K562 (cell line): ENCODE data around the gene EXOSC2. TPM values are rescaled to one million over a fixed set of nuclear protein-coding genes. Genes with fewer than 3 reads are reported as not detected.

Source experiments
- ARHGAP35 ChIP-seq: fragments of 450-650 bp; IDR thresholded peaks from 2 replicates; pipeline ENCODE4 v1.6.1; 2018; ENCODE audit not compliant: partially characterized antibody
- BCOR ChIP-seq: fragments of 450-650 bp; IDR thresholded peaks from 2 replicates; pipeline ENCODE4 v1.6.1; 2016
- DPF2 ChIP-seq: fragments of 450-650 bp; IDR thresholded peaks from 2 replicates; pipeline ENCODE4 v1.6.1; 2016
- FOXP1 ChIP-seq: sonication (generic); formaldehyde crosslinking; IDR thresholded peaks from 2 replicates; pipeline ENCODE4 v1.8.0; 2022; ENCODE audit warnings: mild to moderate bottlenecking, missing genetic modification reagents
- GTF2E2 ChIP-seq: fragments of 200-800 bp; sonication (Bioruptor generic); IDR thresholded peaks from 2 replicates; pipeline ENCODE4 v1.6.1; 2016; ENCODE audit warnings: missing genetic modification characterization, missing compliant biosample characterization
- HDAC3 ChIP-seq: fragments of 450-650 bp; IDR thresholded peaks from 2 replicates; pipeline ENCODE4 v1.6.1; 2018; ENCODE audit warnings: borderline replicate concordance, mild to moderate bottlenecking, moderate library complexity; ENCODE audit not compliant: partially characterized antibody
- MAFG ChIP-seq: fragments of 450-650 bp; conservative IDR thresholded peaks from 2 replicates; pipeline ENCODE4 v1.6.1; 2016; ENCODE audit warnings: missing genetic modification characterization, missing compliant biosample characterization
- MTA3 ChIP-seq: fragments of 450-650 bp; formaldehyde crosslinking; IDR thresholded peaks from 2 replicates; pipeline ENCODE4 v1.6.1; 2017; ENCODE audit warnings: mild to moderate bottlenecking, borderline replicate concordance
- NFRKB ChIP-seq: fragments of 450-650 bp; IDR thresholded peaks from 2 replicates; pipeline ENCODE4 v1.6.1; 2016; ENCODE audit warnings: low read depth
- PHF21A ChIP-seq: fragments of 450-650 bp; IDR thresholded peaks from 2 replicates; pipeline ENCODE4 v1.6.1; 2017; ENCODE audit warnings: low read depth, borderline replicate concordance
- PML ChIP-seq: IDR thresholded peaks from 2 replicates; pipeline ENCODE4 v1.6.1; 2012; ENCODE audit warnings: low read length, inconsistent platforms
- RBFOX2 ChIP-seq: fragments of 200-400 bp; formaldehyde crosslinking; IDR thresholded peaks from 2 replicates; pipeline ENCODE4 v1.6.1; 2017; ENCODE audit warnings: low read depth, mild to moderate bottlenecking, low read length, moderate library complexity
- RCOR1 ChIP-seq, 2 experiments: IDR thresholded peaks; 2 replicates each; pipeline ENCODE4 v1.6.1; 2012; ENCODE audit warnings: low read depth in 2 of 2, low read length in 2 of 2, borderline replicate concordance in 1 of 2, improper control_type of control experiment in 1 of 2
- SMAD4 ChIP-seq: fragments of 250-450 bp; sonication (Bioruptor Pico); conservative IDR thresholded peaks from 2 replicates; pipeline ENCODE4 v1.8.0; 2021; ENCODE audit warnings: inconsistent platforms, mild to moderate bottlenecking, moderate library complexity
- SP1 ChIP-seq: sonication (generic); formaldehyde crosslinking; IDR thresholded peaks from 2 replicates; pipeline ENCODE4 v1.8.1; 2022; ENCODE audit warnings: mild to moderate bottlenecking, missing genetic modification reagents
- STAT5B ChIP-seq: fragments of 250-450 bp; sonication (Bioruptor Pico); IDR thresholded peaks from 2 replicates; pipeline ENCODE4 v1.8.0; 2021; ENCODE audit warnings: mild to moderate bottlenecking, inconsistent platforms
- ZNF311 ChIP-seq: fragments of 250-450 bp; sonication (Bioruptor Pico); IDR thresholded peaks from 2 replicates; pipeline ENCODE4 v1.4.0; 2020; ENCODE audit warnings: mild to moderate bottlenecking, moderate library complexity
- ZNF592 ChIP-seq: fragments of 450-650 bp; IDR thresholded peaks from 2 replicates; pipeline ENCODE4 v1.6.1; 2017; ENCODE audit warnings: antibody characterized with exemption, mild to moderate bottlenecking
- ZNF830 ChIP-seq: fragments of 250-450 bp; sonication (Bioruptor Pico); IDR thresholded peaks from 2 replicates; pipeline ENCODE4 v1.5.0; 2021; ENCODE audit warnings: mild to moderate bottlenecking
- polyA plus RNA-seq, 8 experiments: library from polyadenylated mRNA; depleted of rRNA in 4 of 8; stranded (reverse) in 5 of 8; unstranded in 3 of 8; fragments of >200 nt; fragmentation: Nextera tagmentation in 2 of 8; fragmentation: Illumina TruSeq in 1 of 8; extraction: Ambion mirVana in 2 of 8; extraction: Trizol in 1 of 8; gene quantifications; 2 replicates each; pipeline versions ENCODE4 v1.2.1 to v1.2.3, GENCODE V29; 2011 to 2014; ENCODE audit warnings: inconsistent platforms in 1 of 8, missing spikeins in 1 of 8
- total RNA-seq, 7 experiments: library from RNA; depleted of rRNA in 6 of 7; stranded (reverse); fragments of >200 nt in 6 of 7; fragmentation: Illumina TruSeq in 2 of 7; extraction: Trizol in 2 of 7; gene quantifications; 2 replicates each; pipeline versions ENCODE4 v1.2.1 to v1.2.3, GENCODE V29; 2011 to 2021; ENCODE audit warnings: low replicate concordance in 1 of 7
- TF ChIP-seq, protein P1 (sequence below): fragments of 250-450 bp; sonication (Bioruptor Pico); IDR thresholded peaks from 2 replicates; pipeline ENCODE4 v1.4.0; 2020; ENCODE audit warnings: mild to moderate bottlenecking, moderate library complexity
- TF ChIP-seq, protein P2 (sequence below): sonication (generic); formaldehyde crosslinking; IDR thresholded peaks from 2 replicates; pipeline ENCODE4 v1.8.0; 2022; ENCODE audit warnings: mild to moderate bottlenecking, low read depth, missing genetic modification reagents

Gene EXOSC2
- total and polyA plus RNA-seq, 9 of the 15 experiments (the other 6 are each of a cell fraction or from before 2014, with no cell fraction given), result 46.0 to 101 (median 77.6) TPM

GRCh38 chr9:130689937-130690700 is 3.5 kb upstream of the EXOSC2 start (continued):
- TF ChIP-seq, protein P1, sequence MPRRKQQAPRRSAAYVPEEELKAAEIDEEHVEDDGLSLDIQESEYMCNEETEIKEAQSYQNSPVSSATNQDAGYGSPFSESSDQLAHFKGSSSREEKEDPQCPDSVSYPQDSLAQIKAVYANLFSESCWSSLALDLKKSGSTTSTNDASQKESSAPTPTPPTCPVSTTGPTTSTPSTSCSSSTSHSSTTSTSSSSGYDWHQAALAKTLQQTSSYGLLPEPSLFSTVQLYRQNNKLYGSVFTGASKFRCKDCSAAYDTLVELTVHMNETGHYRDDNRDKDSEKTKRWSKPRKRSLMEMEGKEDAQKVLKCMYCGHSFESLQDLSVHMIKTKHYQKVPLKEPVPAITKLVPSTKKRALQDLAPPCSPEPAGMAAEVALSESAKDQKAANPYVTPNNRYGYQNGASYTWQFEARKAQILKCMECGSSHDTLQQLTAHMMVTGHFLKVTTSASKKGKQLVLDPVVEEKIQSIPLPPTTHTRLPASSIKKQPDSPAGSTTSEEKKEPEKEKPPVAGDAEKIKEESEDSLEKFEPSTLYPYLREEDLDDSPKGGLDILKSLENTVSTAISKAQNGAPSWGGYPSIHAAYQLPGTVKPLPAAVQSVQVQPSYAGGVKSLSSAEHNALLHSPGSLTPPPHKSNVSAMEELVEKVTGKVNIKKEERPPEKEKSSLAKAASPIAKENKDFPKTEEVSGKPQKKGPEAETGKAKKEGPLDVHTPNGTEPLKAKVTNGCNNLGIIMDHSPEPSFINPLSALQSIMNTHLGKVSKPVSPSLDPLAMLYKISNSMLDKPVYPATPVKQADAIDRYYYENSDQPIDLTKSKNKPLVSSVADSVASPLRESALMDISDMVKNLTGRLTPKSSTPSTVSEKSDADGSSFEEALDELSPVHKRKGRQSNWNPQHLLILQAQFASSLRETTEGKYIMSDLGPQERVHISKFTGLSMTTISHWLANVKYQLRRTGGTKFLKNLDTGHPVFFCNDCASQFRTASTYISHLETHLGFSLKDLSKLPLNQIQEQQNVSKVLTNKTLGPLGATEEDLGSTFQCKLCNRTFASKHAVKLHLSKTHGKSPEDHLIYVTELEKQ (CRISPR knock-in tag), result no peak
- TF ChIP-seq ZNF311 (no peak), MTA3 (peak; percentile 77; the same call in 1 of the 2 replicates), ARHGAP35 (no peak), STAT5B (no peak), SP1 (CRISPR knock-in tag) (0 out of 2 replicates have a peak, but pooled peaks have one; percentile 13), ZNF592 (no peak), PML (no peak), RCOR1 (IDR thresholded peaks at IDR 0.05; ENCODE audit: borderline replicate concordance in 1 of 2, low read depth in 2 of 2, low read length in 2 of 2) (0 out of 4 replicates have a peak, but pooled peaks of 1 of the 2 experiments have one; percentile 3), ZNF830 (no peak), RBFOX2 (peak; percentile 42), NFRKB (no peak), FOXP1 (peak; percentile 57; the same call in 1 of the 2 replicates), GTF2E2 (tag) (no peak), MAFG (tag) (no peak), HDAC3 (no peak), PHF21A (no peak), DPF2 (no peak), BCOR (no peak), SMAD4 (CRISPR knock-in tag) (no peak)
- TF ChIP-seq, protein P2, sequence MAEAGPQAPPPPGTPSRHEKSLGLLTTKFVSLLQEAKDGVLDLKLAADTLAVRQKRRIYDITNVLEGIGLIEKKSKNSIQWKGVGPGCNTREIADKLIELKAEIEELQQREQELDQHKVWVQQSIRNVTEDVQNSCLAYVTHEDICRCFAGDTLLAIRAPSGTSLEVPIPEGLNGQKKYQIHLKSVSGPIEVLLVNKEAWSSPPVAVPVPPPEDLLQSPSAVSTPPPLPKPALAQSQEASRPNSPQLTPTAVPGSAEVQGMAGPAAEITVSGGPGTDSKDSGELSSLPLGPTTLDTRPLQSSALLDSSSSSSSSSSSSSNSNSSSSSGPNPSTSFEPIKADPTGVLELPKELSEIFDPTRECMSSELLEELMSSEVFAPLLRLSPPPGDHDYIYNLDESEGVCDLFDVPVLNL (CRISPR knock-in tag), result no peak
